HEK293T (cell line): ENCODE measurements around the gene EPHA2.
A peak's percentile ranks its signal among the peaks of the same experiment; 100 is the strongest.

ENCODE experiments used
- CTCF ChIA-PET: fragments of 350-600 bp; formaldehyde crosslinking; extraction: SDS; loops from one replicate; lab custom pipeline; 2021; ENCODE audit warnings: antibody characterized with exemption, inconsistent platforms; lab: Yijun Ruan, JAX
- POLR2A ChIA-PET: fragments of 350-600 bp; formaldehyde crosslinking; extraction: SDS; loops from one replicate; lab custom pipeline; 2020; ENCODE audit warnings: antibody characterized with exemption, inconsistent platforms; lab: Yijun Ruan, JAX
- DNase-seq: peaks from one replicate; pipeline ENCODE4 v3.0.0; 2012; ENCODE audit warnings: mixed read lengths; ENCODE audit errors: extremely low spot score
- ARNT ChIP-seq: fragments of 450-650 bp; IDR thresholded peaks from 2 replicates; pipeline ENCODE4 v1.6.1; 2017; ENCODE audit warnings: mild to moderate bottlenecking
- BHLHE40 ChIP-seq: fragments of 450-650 bp; IDR thresholded peaks from 2 replicates; pipeline ENCODE4 v1.6.1; 2016; ENCODE audit warnings: mild to moderate bottlenecking, moderate library complexity, borderline replicate concordance
- CTBP1 ChIP-seq: fragments of 450-650 bp; IDR thresholded peaks from 2 replicates; pipeline ENCODE4 v1.6.1; 2016; ENCODE audit warnings: borderline replicate concordance
- ELF4 ChIP-seq: fragments of 450-650 bp; IDR thresholded peaks from 2 replicates; pipeline ENCODE4 v1.6.1; 2017; ENCODE audit warnings: antibody characterized with exemption
- FOXA1 ChIP-seq: fragments of 450-650 bp; IDR thresholded peaks from 2 replicates; pipeline ENCODE4 v1.6.1; 2016; ENCODE audit warnings: mild to moderate bottlenecking
- FOXK2 ChIP-seq: fragments of 450-650 bp; IDR thresholded peaks from 2 replicates; pipeline ENCODE4 v1.6.1; 2016; ENCODE audit warnings: mild to moderate bottlenecking
- FOXM1 ChIP-seq: fragments of 450-650 bp; IDR thresholded peaks from 2 replicates; pipeline ENCODE4 v1.6.1; 2017; ENCODE audit warnings: mild to moderate bottlenecking, borderline replicate concordance
- HDGF ChIP-seq: fragments of 450-650 bp; IDR thresholded peaks from 2 replicates; pipeline ENCODE4 v1.6.1; 2017; ENCODE audit warnings: antibody characterized with exemption, borderline replicate concordance
- L3MBTL2 ChIP-seq: fragments of 450-650 bp; conservative IDR thresholded peaks from 2 replicates; pipeline ENCODE4 v1.6.1; 2016; ENCODE audit warnings: mild to moderate bottlenecking
- LEF1 ChIP-seq: fragments of 450-650 bp; IDR thresholded peaks from 2 replicates; pipeline ENCODE4 v1.6.1; 2017; ENCODE audit warnings: mild to moderate bottlenecking, borderline replicate concordance
- NFRKB ChIP-seq: fragments of 450-650 bp; IDR thresholded peaks from 2 replicates; pipeline ENCODE4 v1.6.1; 2016; ENCODE audit warnings: mild to moderate bottlenecking, moderate library complexity
- SP1 ChIP-seq: fragments of 450-650 bp; IDR thresholded peaks from 2 replicates; pipeline ENCODE4 v1.6.1; 2017
- SUZ12 ChIP-seq: fragments of 450-650 bp; IDR thresholded peaks from 2 replicates; pipeline ENCODE4 v1.6.1; 2016; ENCODE audit warnings: mild to moderate bottlenecking
- TARDBP ChIP-seq: fragments of 450-650 bp; IDR thresholded peaks from 2 replicates; pipeline ENCODE4 v1.6.1; 2016
- ZNF384 ChIP-seq: fragments of 450-650 bp; IDR thresholded peaks from 2 replicates; pipeline ENCODE4 v1.6.1; 2016
- TF ChIP-seq, protein P1 (sequence below): fragments of 450-650 bp; IDR thresholded peaks from 2 replicates; pipeline ENCODE4 v1.6.1; 2016

EPHA2 gene

DNA sequence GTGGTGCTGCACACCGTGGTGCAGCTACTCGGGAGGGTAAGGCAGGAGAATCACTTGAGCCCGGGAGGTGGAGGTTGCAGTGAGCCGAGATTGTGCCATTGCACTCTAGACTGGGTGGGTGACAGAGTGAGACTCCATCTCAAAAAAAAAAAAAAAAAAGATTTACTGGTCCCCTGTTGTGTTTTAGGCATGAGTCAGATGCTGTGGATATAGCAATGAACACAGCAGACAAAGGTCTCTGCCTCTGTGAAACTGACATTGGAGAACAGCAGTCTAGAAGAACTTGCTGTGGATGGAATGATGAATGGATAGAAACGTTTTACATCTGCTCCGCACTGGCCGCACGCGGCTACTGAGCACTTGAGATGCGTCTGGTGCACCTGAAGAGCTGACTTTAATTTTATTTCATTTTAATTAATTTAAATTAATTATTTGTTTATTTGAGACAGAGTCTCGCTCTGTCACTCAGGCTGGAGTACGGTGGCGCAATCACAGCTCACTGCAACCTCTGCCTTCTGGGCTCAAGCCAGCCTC is 24.5 kb upstream of the EPHA2 start:
- ChIA-PET POLR2A (no interaction called here), CTCF (interaction anchor here (1.8 to 2.7 kb wide), 2 partner anchors 98 to 102 kb away, joined by 9 read pairs; no protein-coding TSS in a partner anchor)
- DNase-seq, result no peak
- no peak for TF ChIP-seq ELF4
- peak; percentile 35; the same call in 1 of the 2 replicates for TF ChIP-seq ZNF384
- no peak for TF ChIP-seq SUZ12

DNA sequence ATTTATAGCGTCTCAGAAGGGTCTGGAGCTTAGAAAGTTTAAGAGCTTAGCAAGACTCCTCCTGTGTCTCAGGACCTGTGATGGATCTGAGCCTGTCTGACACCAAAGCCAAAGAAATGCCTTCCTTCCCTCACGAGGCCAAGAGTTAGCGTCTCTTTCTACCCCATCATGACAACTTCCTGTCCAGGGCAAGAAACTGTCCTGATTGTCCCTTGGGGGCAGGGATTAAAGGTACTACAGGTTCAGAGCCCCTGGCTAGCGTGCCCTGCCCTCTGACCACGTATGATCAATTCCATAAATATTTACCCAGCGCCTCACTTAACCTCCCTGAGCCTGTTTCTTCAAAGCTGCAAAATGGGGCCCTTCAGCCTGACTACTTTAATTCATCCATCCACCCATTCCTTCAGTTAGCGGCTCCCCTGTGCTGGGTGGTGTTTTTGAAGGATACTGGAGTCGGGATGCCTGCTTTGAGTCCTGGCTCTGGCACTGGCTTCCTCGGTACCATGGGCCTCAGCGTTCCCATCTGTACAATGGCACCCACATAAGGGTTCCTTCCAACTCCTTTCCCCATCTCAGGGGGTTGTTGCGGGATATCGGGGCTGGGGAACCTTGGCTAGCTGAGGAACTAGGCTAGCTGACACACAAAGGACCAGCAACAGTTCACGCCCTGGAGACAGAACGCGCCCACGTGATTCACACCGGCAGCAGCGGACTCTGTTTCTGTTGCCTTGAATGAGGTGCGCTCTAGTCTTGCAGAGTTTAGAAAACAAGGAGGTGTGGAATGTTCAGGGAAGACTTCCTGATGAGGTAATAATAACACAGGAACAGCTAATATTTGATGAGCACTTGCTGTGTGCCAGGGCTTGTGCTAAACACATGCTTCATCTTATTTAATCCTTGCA is 23.0 kb upstream of the EPHA2 start:
- no peak for TF ChIP-seq FOXM1
- no peak for TF ChIP-seq FOXA1
- no peak for TF ChIP-seq SP1
- TF ChIP-seq LEF1, result no peak
- no peak for TF ChIP-seq L3MBTL2
- TF ChIP-seq SUZ12, result no peak
- no peak for TF ChIP-seq BHLHE40
- no peak for TF ChIP-seq CTBP1
- no peak for TF ChIP-seq ZNF384
- TF ChIP-seq HDGF, result no peak
- no peak for TF ChIP-seq ARNT
- no peak for TF ChIP-seq FOXK2
- TF ChIP-seq TARDBP, result no peak
- no peak for TF ChIP-seq ELF4
- TF ChIP-seq NFRKB, result no peak
- TF ChIP-seq, protein P1, sequence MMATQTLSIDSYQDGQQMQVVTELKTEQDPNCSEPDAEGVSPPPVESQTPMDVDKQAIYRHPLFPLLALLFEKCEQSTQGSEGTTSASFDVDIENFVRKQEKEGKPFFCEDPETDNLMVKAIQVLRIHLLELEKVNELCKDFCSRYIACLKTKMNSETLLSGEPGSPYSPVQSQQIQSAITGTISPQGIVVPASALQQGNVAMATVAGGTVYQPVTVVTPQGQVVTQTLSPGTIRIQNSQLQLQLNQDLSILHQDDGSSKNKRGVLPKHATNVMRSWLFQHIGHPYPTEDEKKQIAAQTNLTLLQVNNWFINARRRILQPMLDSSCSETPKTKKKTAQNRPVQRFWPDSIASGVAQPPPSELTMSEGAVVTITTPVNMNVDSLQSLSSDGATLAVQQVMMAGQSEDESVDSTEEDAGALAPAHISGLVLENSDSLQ, result no peak
- POLR2A ChIA-PET, result no interaction called here
- no peak for DNase-seq
- CTCF ChIA-PET, result no interaction called here

DNA sequence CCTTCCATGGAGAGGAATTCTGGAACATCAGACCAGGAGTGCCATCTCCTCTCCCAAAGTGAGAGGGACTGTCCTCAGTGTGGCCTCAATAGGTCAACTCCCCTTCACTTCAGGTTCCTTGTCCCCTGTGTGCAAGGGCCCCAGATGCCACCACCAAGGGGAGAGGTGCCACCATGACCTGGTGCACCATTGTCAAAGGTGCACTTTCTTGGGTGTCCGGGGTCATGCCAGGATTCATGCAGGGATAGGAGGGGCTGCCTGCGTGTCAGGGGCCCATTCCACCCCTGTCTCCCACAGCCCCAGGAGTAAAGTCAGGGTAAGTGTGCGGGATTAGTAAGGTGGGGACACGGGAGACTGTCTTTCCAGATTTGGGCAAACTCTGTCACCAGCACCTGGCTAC is 21.4 kb upstream of the EPHA2 start:
- ChIA-PET POLR2A (no interaction called here), CTCF (no interaction called here)
- no peak for TF ChIP-seq LEF1
- TF ChIP-seq ARNT, result no peak
- TF ChIP-seq L3MBTL2, result no peak
- no peak for TF ChIP-seq HDGF
- TF ChIP-seq ELF4, result no peak
- DNase-seq, result no peak

DNA sequence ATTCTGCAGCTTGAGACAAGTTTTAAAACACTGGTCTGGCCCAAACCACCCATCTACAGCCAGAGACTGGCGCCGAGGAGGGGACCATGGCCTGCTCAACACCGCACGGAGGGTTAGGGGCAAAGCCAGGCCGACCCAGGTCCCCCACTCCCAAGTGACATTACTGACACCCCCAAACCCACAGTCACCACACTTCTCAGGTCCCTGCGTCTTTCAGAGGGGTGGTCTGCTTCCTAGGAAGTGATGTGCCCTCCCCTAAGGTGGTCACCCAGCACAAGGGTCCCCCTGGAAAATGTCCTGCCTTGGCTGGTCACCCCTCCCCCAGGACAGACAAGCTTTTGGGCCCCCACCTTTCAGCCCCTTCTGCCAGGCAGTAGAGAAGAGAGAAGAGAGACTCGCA is 20.8 kb upstream of the EPHA2 start:
- ChIA-PET CTCF (no interaction called here), POLR2A (no interaction called here)
- DNase-seq, result no peak
- no peak for TF ChIP-seq SP1
- TF ChIP-seq, protein P1, result no peak
- no peak for TF ChIP-seq HDGF
- no peak for TF ChIP-seq SUZ12
- TF ChIP-seq BHLHE40, result no peak
- TF ChIP-seq FOXK2, result no peak
- no peak for TF ChIP-seq L3MBTL2

DNA sequence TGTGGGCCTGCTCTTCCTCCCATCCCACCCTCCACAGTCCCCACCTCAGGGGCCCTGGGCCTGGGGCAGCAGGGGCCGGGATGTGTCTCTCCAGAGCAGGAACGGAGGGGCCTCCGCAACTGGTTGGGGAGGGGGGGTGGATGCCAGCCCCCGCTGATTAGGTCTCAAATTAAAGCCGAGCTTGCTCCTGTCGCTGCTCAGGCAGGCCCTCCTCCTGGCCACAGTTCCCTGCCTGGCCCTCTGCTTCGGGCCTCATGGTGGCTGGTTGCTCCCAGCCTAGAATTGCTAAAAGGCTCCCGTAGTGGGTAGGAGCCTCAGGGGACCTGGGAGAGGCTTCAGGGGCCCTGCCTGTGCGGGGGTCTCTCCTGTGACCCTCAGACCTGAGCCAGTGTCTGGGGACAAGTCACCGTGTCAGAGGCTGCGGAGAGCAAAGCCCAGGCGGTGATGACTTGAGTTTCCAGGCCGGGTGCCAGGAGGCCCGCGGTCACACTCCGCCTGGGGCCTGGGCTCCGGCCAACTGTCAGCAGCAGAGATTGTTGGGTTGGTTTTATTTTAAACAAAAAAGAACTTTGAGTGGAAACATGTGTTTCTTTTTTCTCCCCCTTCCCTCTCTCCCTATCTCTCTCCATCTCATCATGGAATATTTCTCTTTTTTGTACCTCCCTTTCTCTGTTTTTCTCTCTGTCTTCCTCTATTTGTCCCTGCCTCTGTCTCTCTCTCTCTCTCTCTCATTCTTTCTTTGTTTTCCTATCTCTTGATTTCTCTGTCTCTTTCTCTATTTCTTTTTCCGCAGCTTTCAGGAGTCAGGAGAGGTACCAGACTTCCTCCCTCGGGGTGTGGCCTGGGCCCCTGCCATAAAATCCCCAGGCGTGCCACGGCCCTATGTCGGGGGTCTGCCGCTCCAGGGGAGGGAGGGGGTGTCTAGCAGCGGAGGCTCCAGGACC is 20.0 kb upstream of the EPHA2 start:
- peak; percentile 39 for DNase-seq
- no peak for TF ChIP-seq LEF1
- TF ChIP-seq, protein P1, result no peak
- TF ChIP-seq BHLHE40, result no peak
- no peak for TF ChIP-seq ELF4
- TF ChIP-seq SP1, result no peak
- no peak for TF ChIP-seq CTBP1
- TF ChIP-seq FOXA1, result no peak
- TF ChIP-seq ARNT, result no peak
- no peak for TF ChIP-seq SUZ12
- TF ChIP-seq FOXK2, result no peak
- TF ChIP-seq NFRKB, result no peak
- no peak for TF ChIP-seq HDGF
- no peak for TF ChIP-seq TARDBP
- TF ChIP-seq FOXM1, result no peak
- no peak for TF ChIP-seq ZNF384
- TF ChIP-seq L3MBTL2, result no peak
- CTCF ChIA-PET, result no interaction called here
- POLR2A ChIA-PET, result no interaction called here

DNA sequence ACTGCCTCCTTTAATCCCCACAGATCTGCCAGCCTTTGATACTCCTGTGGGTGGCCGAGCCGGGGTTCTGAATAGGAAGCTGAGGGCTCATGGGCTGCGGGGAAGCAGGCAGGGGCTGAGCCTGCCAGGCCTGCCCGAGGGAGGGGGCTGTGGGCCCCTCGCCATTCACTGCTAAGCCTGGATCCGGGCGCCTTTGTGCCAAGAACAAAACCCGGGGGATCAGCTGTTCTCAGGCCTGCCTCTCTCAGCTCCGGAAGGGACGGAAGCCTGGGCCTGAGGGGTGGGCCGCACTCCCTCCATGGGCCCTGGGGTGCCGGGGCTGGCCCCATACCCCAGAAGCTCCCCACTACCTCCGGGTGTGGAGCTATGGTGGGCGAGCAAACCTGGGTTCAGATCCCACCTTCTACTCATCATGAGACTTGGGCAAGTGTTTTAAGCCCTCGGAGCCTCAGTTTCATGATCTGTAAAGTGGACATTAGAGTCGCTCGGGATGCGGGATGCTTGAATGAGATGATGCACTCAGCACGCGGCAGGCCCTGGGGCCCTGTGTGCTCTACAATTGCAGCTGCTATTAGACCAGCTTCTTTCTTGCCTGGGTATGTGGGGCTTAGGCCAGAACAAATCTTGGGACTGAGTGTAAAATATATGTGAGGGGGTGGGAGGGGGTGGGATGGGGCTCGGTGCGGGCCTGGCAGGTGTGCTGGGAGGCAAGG is 19.2 kb upstream of the EPHA2 start:
- no peak for DNase-seq
- TF ChIP-seq LEF1, result no peak
- TF ChIP-seq FOXM1, result no peak
- no peak for TF ChIP-seq FOXK2
- TF ChIP-seq SUZ12, result no peak
- POLR2A ChIA-PET, result no interaction called here
- CTCF ChIA-PET, result no interaction called here
